Activated naive CD4-positive, alpha-beta T cell treated with anti-CD3 and anti-CD28 coated beads for 36 hours (primary cell): Measurements from ENCODE around the gene FANCC. TPM values are rescaled to one million over a fixed set of nuclear protein-coding genes. Genes with fewer than 3 reads are reported as not detected.

Source experiments
- CTCF ChIA-PET: fragments of 350-600 bp; sonication (Branson Sonifier 250); formaldehyde crosslinking; loops from one replicate; lab custom pipeline; 2021; ENCODE audit warnings: antibody characterized with exemption; lab: Charles Lee
- DNase-seq: peaks from one replicate; pipeline ENCODE4 v3.0.0-alpha.2; 2020
- H3K27ac Mint-ChIP-seq: one replicate; pipeline ENCODE4 v1.8.0; 2021; ENCODE audit warnings: mild to moderate bottlenecking, mixed read lengths
- H3K27me3 Mint-ChIP-seq: one replicate; pipeline ENCODE4 v1.8.0; 2021; ENCODE audit warnings: low read depth, mixed read lengths
- H3K36me3 Mint-ChIP-seq: one replicate; pipeline ENCODE4 v1.8.0; 2021; ENCODE audit warnings: low read depth, mixed read lengths
- H3K4me1 Mint-ChIP-seq: one replicate; pipeline ENCODE4 v1.8.0; 2021; ENCODE audit warnings: low read depth, mixed read lengths
- H3K4me3 Mint-ChIP-seq: one replicate; pipeline ENCODE4 v1.8.0; 2021; ENCODE audit warnings: mild to moderate bottlenecking, moderate library complexity, mixed read lengths
- H3K9me3 Mint-ChIP-seq: one replicate; pipeline ENCODE4 v1.8.0; 2021; ENCODE audit warnings: mixed read lengths
- intact Hi-C: fragments of 100-400 bp; cut with micrococcal nuclease; formaldehyde crosslinking; loops from one replicate; pipeline ENCODE4 v1.15.1; 2023
- total RNA-seq, 2 experiments: library from RNA; stranded (reverse); gene quantifications; one replicate each; pipeline ENCODE4 v1.2.3, GENCODE V29; 2021

FANCC gene
- total RNA-seq, 2 experiments from 2014 or later, result 14.1 to 14.5 TPM

- DNase-seq, result no peak
- no peaks in the 10 kb centered on the region for H3K27me3 Mint-ChIP-seq
- no peak overlapping the region for H3K27ac Mint-ChIP-seq
- H3K4me1 Mint-ChIP-seq, result no peaks in the 10 kb centered on the region
- intact Hi-C loops, result no loop called here
- H3K36me3 Mint-ChIP-seq, result peaks cover 4% of the 10 kb centered on the region
- H3K4me3 Mint-ChIP-seq, result no peak overlapping the region
- CTCF ChIA-PET, result interaction anchor here (0.7 kb wide), 1 partner anchor 435 kb away, joined by 3 read pairs; no protein-coding TSS in a partner anchor
- H3K9me3 Mint-ChIP-seq, result no peaks in the 10 kb centered on the region
Measured at GRCh38 chr9:95103281-95103771, 214.2 kb downstream of the FANCC start.

- intact Hi-C loops, result no loop called here
- CTCF ChIA-PET, result no interaction called here
- Mint-ChIP-seq H3K36me3 (peaks cover 4% of the 10 kb centered on the region), H3K4me3 (no peak overlapping the region), H3K9me3 (no peaks in the 10 kb centered on the region), H3K27ac (no peak overlapping the region), H3K4me1 (no peaks in the 10 kb centered on the region), H3K27me3 (no peaks in the 10 kb centered on the region)
- DNase-seq, result no peak
Measured at GRCh38 chr9:95102572-95102971, 214.9 kb downstream of the FANCC start.

GRCh38 chr9:95102001-95102433, 215.5 kb downstream of the FANCC start:
- Mint-ChIP-seq H3K27ac (no peak overlapping the region), H3K27me3 (no peaks in the 10 kb centered on the region), H3K4me3 (no peak overlapping the region), H3K9me3 (no peaks in the 10 kb centered on the region), H3K4me1 (no peaks in the 10 kb centered on the region), H3K36me3 (peaks cover 3% of the 10 kb centered on the region)
- intact Hi-C loops, result no loop called here
- DNase-seq, result no peak
- CTCF ChIA-PET, result no interaction called here

- no peak overlapping the region for H3K27ac Mint-ChIP-seq
- H3K4me1 Mint-ChIP-seq, result no peaks in the 10 kb centered on the region
- no peaks in the 10 kb centered on the region for H3K27me3 Mint-ChIP-seq
- no peak for DNase-seq
- intact Hi-C loops, result no loop called here
- no peaks in the 10 kb centered on the region for H3K9me3 Mint-ChIP-seq
- CTCF ChIA-PET, result no interaction called here
- no peak overlapping the region for H3K4me3 Mint-ChIP-seq
- H3K36me3 Mint-ChIP-seq, result no peaks in the 10 kb centered on the region
Measured at GRCh38 chr9:95101326-95101725, 216.2 kb downstream of the FANCC start.

GRCh38 chr9:95100071-95100627, 217.4 kb downstream of the FANCC start:
- no peak for DNase-seq
- CTCF ChIA-PET, result no interaction called here
- no peaks in the 10 kb centered on the region for H3K4me1 Mint-ChIP-seq
- intact Hi-C loops, result no loop called here
- H3K36me3 Mint-ChIP-seq, result no peaks in the 10 kb centered on the region
- H3K4me3 Mint-ChIP-seq, result no peak overlapping the region
- no peak overlapping the region for H3K27ac Mint-ChIP-seq
- H3K9me3 Mint-ChIP-seq, result no peaks in the 10 kb centered on the region
- H3K27me3 Mint-ChIP-seq, result no peaks in the 10 kb centered on the region

- DNase-seq, result no peak
- no peak overlapping the region for H3K4me3 Mint-ChIP-seq
- no peaks in the 10 kb centered on the region for H3K9me3 Mint-ChIP-seq
- intact Hi-C loops, result no loop called here
- no peaks in the 10 kb centered on the region for H3K4me1 Mint-ChIP-seq
- no peaks in the 10 kb centered on the region for H3K36me3 Mint-ChIP-seq
- no peaks in the 10 kb centered on the region for H3K27me3 Mint-ChIP-seq
- no peak overlapping the region for H3K27ac Mint-ChIP-seq
- CTCF ChIA-PET, result no interaction called here
Measured at GRCh38 chr9:95099321-95100070, 218.0 kb downstream of the FANCC start.

GRCh38 chr9:95098391-95098921, 219.1 kb downstream of the FANCC start:
- H3K9me3 Mint-ChIP-seq, result no peaks in the 10 kb centered on the region
- CTCF ChIA-PET, result no interaction called here
- no peak for DNase-seq
- H3K4me3 Mint-ChIP-seq, result no peak overlapping the region
- peaks cover 2% of the 10 kb centered on the region for H3K4me1 Mint-ChIP-seq
- intact Hi-C loops, result no loop called here
- no peaks in the 10 kb centered on the region for H3K36me3 Mint-ChIP-seq
- no peaks in the 10 kb centered on the region for H3K27me3 Mint-ChIP-seq
- H3K27ac Mint-ChIP-seq, result no peak overlapping the region

- Mint-ChIP-seq H3K36me3 (no peaks in the 10 kb centered on the region), H3K4me3 (no peak overlapping the region), H3K4me1 (peaks cover 10% of the 10 kb centered on the region), H3K9me3 (no peaks in the 10 kb centered on the region), H3K27ac (no peak overlapping the region), H3K27me3 (no peaks in the 10 kb centered on the region)
- intact Hi-C loops, result no loop called here
- no peak for DNase-seq
- CTCF ChIA-PET, result interaction anchor here (0.8 to 1.2 kb wide), 2 partner anchors 314 to 416 kb away, joined by 3 read pairs; no protein-coding TSS in a partner anchor
Measured at GRCh38 chr9:95097279-95097678, 220.2 kb downstream of the FANCC start.

GRCh38 chr9:95096807-95097206, 220.7 kb downstream of the FANCC start:
- Mint-ChIP-seq H3K4me1 (peaks cover 11% of the 10 kb centered on the region), H3K4me3 (no peak overlapping the region), H3K9me3 (no peaks in the 10 kb centered on the region), H3K36me3 (no peaks in the 10 kb centered on the region), H3K27me3 (no peaks in the 10 kb centered on the region), H3K27ac (no peak overlapping the region)
- intact Hi-C loops, result no loop called here
- DNase-seq, result no peak
- CTCF ChIA-PET, result interaction anchor here (0.8 to 1.2 kb wide), 2 partner anchors 313 to 415 kb away, joined by 3 read pairs; no protein-coding TSS in a partner anchor

GRCh38 chr9:95096381-95096780, 221.1 kb downstream of the FANCC start:
- no peak for DNase-seq
- CTCF ChIA-PET, result interaction anchor here (0.8 kb wide), 1 partner anchor 313 kb away, joined by 3 read pairs; no protein-coding TSS in a partner anchor
- Mint-ChIP-seq H3K4me1 (peaks cover 12% of the 10 kb centered on the region), H3K9me3 (no peaks in the 10 kb centered on the region), H3K4me3 (no peak overlapping the region), H3K27me3 (no peaks in the 10 kb centered on the region), H3K27ac (no peak overlapping the region), H3K36me3 (no peaks in the 10 kb centered on the region)
- intact Hi-C loops, result no loop called here

- H3K4me1 Mint-ChIP-seq, result peaks cover 12% of the 10 kb centered on the region
- H3K27ac Mint-ChIP-seq, result no peak overlapping the region
- H3K4me3 Mint-ChIP-seq, result no peak overlapping the region
- no peak for DNase-seq
- no peaks in the 10 kb centered on the region for H3K9me3 Mint-ChIP-seq
- no peaks in the 10 kb centered on the region for H3K36me3 Mint-ChIP-seq
- no peaks in the 10 kb centered on the region for H3K27me3 Mint-ChIP-seq
- intact Hi-C loops, result no loop called here
- CTCF ChIA-PET, result interaction anchor here (1.3 kb wide), 1 partner anchor 32 kb away, joined by 5 read pairs; no protein-coding TSS in a partner anchor
Measured at GRCh38 chr9:95095641-95096355, 221.7 kb downstream of the FANCC start.

GRCh38 chr9:95094002-95094401, 223.5 kb downstream of the FANCC start:
- CTCF ChIA-PET, result no interaction called here
- Mint-ChIP-seq H3K27ac (no peak overlapping the region), H3K9me3 (no peaks in the 10 kb centered on the region), H3K4me1 (peaks cover 12% of the 10 kb centered on the region), H3K36me3 (no peaks in the 10 kb centered on the region), H3K4me3 (no peak overlapping the region), H3K27me3 (no peaks in the 10 kb centered on the region)
- intact Hi-C loops, result no loop called here
- no peak for DNase-seq
